Vagina (tissue), 2 donors: Measurements from ENCODE around the gene PCDHGB3. TPM values are rescaled to one million over a fixed set of nuclear protein-coding genes. Genes with fewer than 3 reads are reported as not detected.
"Not testable (repeated sequence)": the region's sequence is repeated elsewhere in the genome, so short reads cannot be mapped to it uniquely, and the experiment has no call there.

ENCODE experiments used
- DNase-seq, 2 donors: peaks; one replicate each; pipeline ENCODE4 v3.0.0-alpha.2; 2017; ENCODE audit errors: extremely low spot score in 2 of 2
- H3K27ac ChIP-seq: fragments of 200-600 bp; sonication (generic); one replicate; pipeline ENCODE4 v1.5.1; 2019
- H3K27me3 ChIP-seq: fragments of 200-600 bp; sonication (generic); one replicate; pipeline ENCODE4 v1.5.1; 2019
- H3K36me3 ChIP-seq, 2 donors: fragments of 200-600 bp; sonication (generic); one replicate each; pipeline ENCODE4 v1.5.1; 2017 to 2019
- H3K4me1 ChIP-seq: fragments of 200-600 bp; sonication (generic); one replicate; pipeline ENCODE4 v1.5.1; 2019
- H3K4me3 ChIP-seq, 2 donors: fragments of 200-600 bp; sonication (generic); 1 replicate in 1 of 2; 2 replicates in 1 of 2; pipeline ENCODE4 v1.5.1; 2016 to 2019
- H3K9me3 ChIP-seq: fragments of 200-600 bp; sonication (generic); one replicate; pipeline ENCODE4 v1.5.1; 2019
- CTCF ChIP-seq, 3 experiments: fragments of 450-650 bp in 2 of 3; fragments of 200-600 bp in 1 of 3; sonication (generic) in 1 of 3; IDR thresholded peaks; one replicate each; pipeline ENCODE4 v1.5.1; 2017 to 2019; ENCODE audit warnings: antibody characterized with exemption in 3 of 3, mild to moderate bottlenecking in 2 of 3, moderate library complexity in 2 of 3
- POLR2A ChIP-seq, 2 donors: fragments of 450-650 bp; IDR thresholded peaks; one replicate each; pipeline ENCODE4 v1.6.1; 2017; ENCODE audit warnings: antibody characterized with exemption in 2 of 2, mild to moderate bottlenecking in 2 of 2, moderate library complexity in 2 of 2
- POLR2AphosphoS5 ChIP-seq, 2 donors: sonication (generic); formaldehyde crosslinking; IDR thresholded peaks; one replicate each; pipeline ENCODE4 v1.9.0; 2017; ENCODE audit warnings: antibody characterized with exemption in 2 of 2, mild to moderate bottlenecking in 2 of 2, low read depth in 1 of 2; ENCODE audit not compliant: insufficient read depth in 1 of 2
- intact Hi-C: fragments of 100-400 bp; cut with DNase I; formaldehyde crosslinking; loops from one replicate; pipeline ENCODE4 v1.15.1; 2023
- total RNA-seq: library from RNA; depleted of rRNA; stranded (reverse); fragments of >200 nt; gene quantifications from one replicate; pipeline ENCODE4 v1.2.3, GENCODE V29; 2016

The PCDHGB3 gene
- total RNA-seq, 1 donor from 2014 or later = 5.4 TPM

DNA sequence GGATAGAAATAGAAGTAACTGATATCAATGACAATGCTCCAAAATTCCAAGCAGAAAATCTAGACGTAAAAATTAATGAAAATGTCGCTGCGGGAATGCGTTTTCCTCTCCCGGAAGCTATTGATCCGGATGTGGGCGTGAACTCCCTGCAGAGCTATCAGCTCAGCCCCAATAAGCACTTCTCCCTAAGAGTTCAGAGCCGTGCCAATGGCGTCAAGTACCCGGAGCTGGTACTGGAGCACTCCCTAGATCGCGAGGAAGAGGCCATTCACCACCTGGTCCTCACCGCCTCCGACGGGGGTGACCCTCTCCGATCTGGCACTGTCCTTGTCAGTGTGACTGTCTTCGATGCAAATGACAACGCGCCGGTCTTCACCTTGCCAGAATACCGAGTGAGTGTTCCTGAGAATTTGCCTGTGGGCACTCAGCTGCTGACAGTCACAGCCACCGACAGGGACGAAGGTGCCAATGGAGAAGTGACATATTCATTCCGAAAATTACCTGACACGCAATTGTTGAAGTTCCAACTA is 43.6 kb downstream of the PCDHGB3 start:
- Histone ChIP-seq H3K4me1 (no peaks in the 10 kb centered on the region), H3K27me3 (no peaks in the 10 kb centered on the region), H3K9me3 (peaks cover 78% of the 10 kb centered on the region), H3K36me3 (peaks cover 0 to 6% of the 10 kb centered on the region in 2 donors), H3K4me3 (peak overlapping the region; percentile 10 to 26), H3K27ac (no peak overlapping the region)
- intact Hi-C loops = loop anchor here (10.0 kb wide), 2 partner anchors 111 to 151 kb away; no protein-coding TSS in a partner anchor
- TF ChIP-seq CTCF (IDR thresholded peaks at IDR 0.05) (no peak), POLR2AphosphoS5 (IDR thresholded peaks at IDR 0.05; ENCODE audit: insufficient read depth in 1 of 2, low read depth in 1 of 2) (no peak), POLR2A (IDR thresholded peaks at IDR 0.05) (no peak)
- no peak for DNase-seq

GRCh38 chr5:141414548-141415274 is 44.7 kb downstream of the PCDHGB3 start:
- DNase-seq, H3K4me3 ChIP-seq, H3K4me1 ChIP-seq, H3K27ac ChIP-seq, H3K36me3 ChIP-seq, H3K27me3 ChIP-seq: not testable (repeated sequence)
- intact Hi-C loops = loop anchor here (10.0 kb wide), 2 partner anchors 110 to 150 kb away; no protein-coding TSS in a partner anchor
- peaks cover 78% of the 10 kb centered on the region for H3K9me3 ChIP-seq

- intact Hi-C loops = loop anchor here (10.0 kb wide), 2 partner anchors 110 to 150 kb away; no protein-coding TSS in a partner anchor
- not testable (repeated sequence) for H3K27me3 ChIP-seq, H3K36me3 ChIP-seq, H3K4me1 ChIP-seq, DNase-seq, H3K4me3 ChIP-seq, H3K27ac ChIP-seq
- H3K9me3 ChIP-seq = peaks cover 78% of the 10 kb centered on the region
These were observed 45.2 kb downstream of the PCDHGB3 start for GRCh38 chr5:141415275-141415618.

DNA sequence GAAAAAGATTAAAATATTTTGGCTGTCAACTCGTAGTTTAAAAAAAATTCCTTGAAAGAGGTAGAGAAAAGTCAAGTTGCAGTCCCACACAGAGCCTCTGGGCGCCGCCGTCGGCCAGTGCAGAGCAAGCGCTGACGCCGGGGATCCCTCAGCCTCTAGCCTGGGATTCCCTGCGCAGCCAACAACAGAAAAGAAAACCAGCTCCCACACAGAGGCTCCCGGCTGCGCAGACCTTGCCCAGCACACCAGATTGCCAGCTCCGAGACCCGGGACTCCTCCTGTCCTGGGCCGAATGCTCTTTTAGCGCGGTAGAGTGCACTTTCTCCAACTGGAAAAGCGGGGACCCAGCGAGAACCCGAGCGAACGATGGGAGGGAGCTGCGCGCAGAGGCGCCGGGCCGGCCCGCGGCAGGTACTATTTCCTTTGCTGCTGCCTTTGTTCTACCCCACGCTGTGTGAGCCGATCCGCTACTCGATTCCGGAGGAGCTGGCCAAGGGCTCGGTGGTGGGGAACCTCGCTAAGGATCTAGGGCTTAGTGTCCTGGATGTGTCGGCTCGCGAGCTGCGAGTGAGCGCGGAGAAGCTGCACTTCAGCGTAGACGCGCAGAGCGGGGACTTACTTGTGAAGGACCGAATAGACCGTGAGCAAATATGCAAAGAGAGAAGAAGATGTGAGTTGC is 47.6 kb downstream of the PCDHGB3 start, which contains the start of gene PCDHGB7:
TSS of gene PCDHGB7 (plus strand) at position 184 of the 679 bp plus-strand sequence. CDS start at position 367, 183 bp downstream.
- not testable (repeated sequence) for H3K27me3 ChIP-seq, H3K36me3 ChIP-seq, H3K4me1 ChIP-seq
- intact Hi-C loops = loop anchor here (10.0 kb wide), 2 partner anchors 107 to 147 kb away; no protein-coding TSS in a partner anchor
- TF ChIP-seq POLR2AphosphoS5 (IDR thresholded peaks at IDR 0.05; ENCODE audit: insufficient read depth in 1 of 2, low read depth in 1 of 2) = peak in 1 of 2 donors; percentile 43
- peak in 2 of 3 experiments; percentile 32 to 41 for TF ChIP-seq CTCF (IDR thresholded peaks at IDR 0.05)
- peak within 1 kb of the TSS; percentile 26 to 37 for H3K4me3 ChIP-seq
- DNase-seq = peak in 1 of 2 donors; percentile 75
- peaks cover 83% of the 10 kb centered on the region for H3K9me3 ChIP-seq
- H3K27ac ChIP-seq = peak within 1 kb of the TSS; percentile 30

DNA sequence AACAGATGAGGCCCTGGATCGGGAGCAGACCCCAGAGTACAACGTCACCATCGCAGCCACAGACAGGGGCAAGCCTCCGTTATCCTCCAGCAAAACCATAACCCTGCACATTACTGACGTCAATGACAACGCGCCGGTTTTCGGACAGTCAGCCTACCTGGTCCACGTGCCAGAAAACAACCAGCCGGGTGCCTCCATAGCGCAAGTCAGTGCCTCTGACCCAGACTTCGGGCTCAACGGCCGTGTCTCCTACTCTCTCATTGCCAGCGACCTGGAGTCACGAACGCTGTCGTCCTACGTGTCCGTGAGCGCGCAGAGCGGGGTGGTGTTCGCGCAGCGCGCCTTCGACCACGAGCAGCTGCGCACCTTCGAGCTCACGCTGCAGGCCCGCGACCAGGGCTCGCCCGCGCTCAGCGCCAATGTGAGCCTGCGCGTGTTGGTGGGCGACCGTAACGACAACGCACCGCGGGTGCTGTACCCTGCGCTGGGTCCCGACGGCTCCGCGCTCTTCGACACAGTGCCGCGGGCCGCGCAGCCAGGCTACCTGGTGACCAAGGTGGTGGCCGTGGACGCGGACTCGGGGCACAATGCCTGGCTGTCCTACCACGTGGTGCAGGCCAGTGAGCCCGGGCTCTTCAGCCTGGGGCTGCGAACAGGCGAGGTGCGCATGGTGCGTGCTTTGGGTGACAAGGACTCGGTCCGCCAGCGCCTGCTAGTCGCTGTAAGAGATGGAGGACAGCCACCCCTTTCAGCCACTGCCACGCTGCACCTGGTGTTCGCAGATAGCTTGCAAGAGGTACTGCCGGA is 49.2 kb downstream of the PCDHGB3 start:
- DNase-seq = peak in 1 of 2 donors; percentile 34
- H3K9me3 ChIP-seq = peaks cover 83% of the 10 kb centered on the region
- H3K36me3 ChIP-seq = peaks cover 0 to 4% of the 10 kb centered on the region in 2 donors
- no peaks in the 10 kb centered on the region for H3K4me1 ChIP-seq
- intact Hi-C loops = loop anchor here (10.0 kb wide), 2 partner anchors 106 to 146 kb away; no protein-coding TSS in a partner anchor
- H3K27ac ChIP-seq = no peak overlapping the region
- peak overlapping the region in 1 of 2 donors; percentile 17 for H3K4me3 ChIP-seq
- H3K27me3 ChIP-seq = no peaks in the 10 kb centered on the region
- TF ChIP-seq POLR2A (IDR thresholded peaks at IDR 0.05) = no peak
- TF ChIP-seq POLR2AphosphoS5 (IDR thresholded peaks at IDR 0.05; ENCODE audit: insufficient read depth in 1 of 2, low read depth in 1 of 2) = no peak
- no peak for TF ChIP-seq CTCF (IDR thresholded peaks at IDR 0.05)
